Measurements from ENCODE around the gene MCC. TPM values are rescaled to one million over a fixed set of nuclear protein-coding genes. Genes with fewer than 3 reads are reported as not detected.
A peak's percentile ranks its signal among the peaks of the same experiment; 100 is the strongest.

The MCC gene
- total RNA-seq, 1 experiment from 2014 or later, result 7.6 TPM

GRCh38 chr5:113071401-113071800 is 416.9 kb downstream of the MCC start:
- no peaks in the 10 kb centered on the region for H4K20me1 ChIP-seq (ENCODE audit: control insufficient read depth, insufficient read depth, insufficient read length)
- H4K5ac ChIP-seq (ENCODE audit: insufficient read length, low read depth, low read length), result no peak overlapping the region
- Mint-ChIP-seq H3K4me3 (no peak overlapping the region), H3K27me3 (ENCODE audit: low read depth) (peaks cover 31% of the 10 kb centered on the region), H3K36me3 (ENCODE audit: insufficient read depth in 1 of 3, low read depth in 3 of 3) (peaks cover 22 to 48% (median 32%) of the 10 kb centered on the region in 3 experiments), H3K4me1 (peaks cover 40 to 50% of the 10 kb centered on the region in 2 experiments), H3K9me3 (peaks cover 3 to 13% of the 10 kb centered on the region in 2 experiments), H3K27ac (peak overlapping the region in 1 of 3 experiments; percentile 79; a peak in 2 of 7 replicates)
- H2AK5ac ChIP-seq (ENCODE audit: insufficient read length, low read length), result no peak overlapping the region
- H3K9me3 ChIP-seq (ENCODE audit: control insufficient read depth, low read depth, low read length), result no peaks in the 10 kb centered on the region
- H2BK12ac ChIP-seq (ENCODE audit: insufficient read length, low read depth, low read length), result no peak overlapping the region
- H3K9ac ChIP-seq (ENCODE audit: extremely low read depth, insufficient read length, low read length), result no peak overlapping the region
- no peak overlapping the region for H3K4ac ChIP-seq (ENCODE audit: low read depth, low read length)
- no peak overlapping the region for H2BK120ac ChIP-seq (ENCODE audit: low read depth, low read length, poor library complexity, severe bottlenecking)
- H3K14ac ChIP-seq (ENCODE audit: insufficient read depth, low read length), result no peak overlapping the region
- no peaks in the 10 kb centered on the region for H3K79me2 ChIP-seq (ENCODE audit: insufficient read depth, low read length)
- H3K79me1 ChIP-seq (ENCODE audit: insufficient read depth, low read depth, low read length, poor library complexity, severe bottlenecking), result no peaks in the 10 kb centered on the region
- H4K8ac ChIP-seq (replicated peaks; ENCODE audit: insufficient read length, low read depth, low read length), result no peak overlapping the region
- H3K27ac ChIP-seq (ENCODE audit: insufficient read length, low read depth, low read length), result no peak overlapping the region
- no peak overlapping the region for H2BK20ac ChIP-seq (ENCODE audit: low read depth, low read length, poor library complexity, severe bottlenecking)
- no peaks in the 10 kb centered on the region for H3K27me3 ChIP-seq (ENCODE audit: insufficient read depth, low read length)
- H3K56ac ChIP-seq (ENCODE audit: insufficient read length, low read depth, low read length), result no peak overlapping the region
- H2AFZ ChIP-seq (ENCODE audit: low read length), result no peak overlapping the region
- H2BK5ac ChIP-seq (ENCODE audit: insufficient read length, low read length), result no peak overlapping the region
- peaks cover 8% of the 10 kb centered on the region; the same call in 1 of the 2 replicates for H3K4me1 ChIP-seq (ENCODE audit: insufficient read depth, low read length)
- TF ChIP-seq CTCF (conservative IDR thresholded peaks at IDR 0.05), result no peak
- peak; percentile 5 for DNase-seq
- no peak overlapping the region for H3K18ac ChIP-seq (ENCODE audit: insufficient read length, low read depth, low read length)
- no CpG with 5 or more reads among the region's 3 CpGs for WGBS (ENCODE audit: extremely low coverage, insufficient read length, low lambda C conversion rate)
- no peak overlapping the region for H3K4me2 ChIP-seq (ENCODE audit: insufficient read depth, insufficient read length, low read length)
- H3T11ph ChIP-seq (ENCODE audit: low read length), result no peak overlapping the region
- no peaks in the 10 kb centered on the region for H3K23me2 ChIP-seq (ENCODE audit: insufficient read length, low read depth, low read length, poor library complexity, severe bottlenecking)
- H2BK15ac ChIP-seq (ENCODE audit: low read depth, low read length), result no peak overlapping the region
- no peak overlapping the region for H4K91ac ChIP-seq (ENCODE audit: insufficient read length, low read depth, low read length)
- no peak overlapping the region for H3K23ac ChIP-seq (ENCODE audit: insufficient read length, low read depth, low read length)

Measured in H9 (cell line).